K562 treated with DMSO at 1 percent for 12 hours (cell line): ENCODE results near the gene EFCAB10. TPM values are rescaled to one million over a fixed set of nuclear protein-coding genes. Genes with fewer than 3 reads are reported as not detected.

Source experiments
- total RNA-seq: library from RNA; unstranded; fragments of 300-600 nt; gene quantifications from 2 replicates; pipeline ENCODE4 v1.2.3, GENCODE V29; 2022; ENCODE audit not compliant: insufficient read depth

EFCAB10 gene
- total RNA-seq, result 2.5 and 8.1 TPM in 2 replicates

GRCh38 chr7:105581066-105581811, at the start of gene EFCAB10:
Gene EFCAB10 (minus strand): TSS chr7:105581493. CDS start chr7:105581463, 30 bp downstream.

GRCh38 chr7:105531792-105532671, 49.3 kb downstream of the EFCAB10 start, which contains the start of gene RINT1:
Gene RINT1 (plus strand): TSS chr7:105532201. CDS start chr7:105532316, 115 bp downstream.

GRCh38 chr7:105521717-105522463, 59.4 kb downstream of the EFCAB10 start, which contains the start of gene PUS7:
Gene PUS7 (minus strand): TSS chr7:105522271. CDS start chr7:105508512, 13,759 bp downstream.

Other genes with a start within 250 kb of the EFCAB10 start
- 17.0 and 58.5 TPM in 2 replicates for gene SRPK2, start 192.6 kb downstream of the EFCAB10 start, total RNA-seq
- 5.0 and 12.7 TPM in 2 replicates for gene PUS7, start 59.2 kb downstream of the EFCAB10 start, total RNA-seq
- 25.5 and 36.8 TPM in 2 replicates for gene RINT1, start 49.3 kb downstream of the EFCAB10 start, total RNA-seq